ENCODE results near the gene ZC3H8. TPM values are rescaled to one million over a fixed set of nuclear protein-coding genes. Genes with fewer than 3 reads are reported as not detected.

Gene ZC3H8
- polyA plus RNA-seq, 2 of the 4 experiments (the other 2 are of a cell fraction), result 13.2 to 20.2 TPM

DNA sequence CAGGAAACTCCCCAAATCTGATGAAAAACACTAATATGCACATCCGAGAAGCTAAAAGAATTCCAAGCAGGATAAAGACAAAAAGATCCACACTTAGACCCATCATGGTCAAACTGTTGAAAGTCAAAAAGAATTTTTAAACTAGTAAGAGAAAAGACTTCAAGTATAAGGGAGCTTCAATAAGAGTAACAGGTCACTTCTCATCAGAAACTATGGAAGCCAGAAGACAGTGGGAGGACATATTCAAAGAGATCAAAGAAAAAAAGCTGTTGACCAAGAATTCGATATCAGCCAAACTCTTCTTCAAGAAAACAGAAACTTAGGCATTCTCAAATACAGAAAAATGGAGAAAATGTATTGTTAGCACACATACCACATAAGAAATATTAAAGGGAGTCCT, 50.4 kb downstream of the ZC3H8 start:
- ChIA-PET CTCF (no interaction called here), POLR2A (no interaction called here)
- no peak for FAIRE-seq
- WGBS (ENCODE audit: missing lambda C conversion rate), result 3% methylated on average over 2 of the region's 2 CpGs
- TF ChIP-seq SREBF2 (IDR thresholded peaks at IDR 0.05), result no peak
- no peak for TF ChIP-seq JUNB (IDR thresholded peaks at IDR 0.05)
- TF ChIP-seq, protein P1, sequence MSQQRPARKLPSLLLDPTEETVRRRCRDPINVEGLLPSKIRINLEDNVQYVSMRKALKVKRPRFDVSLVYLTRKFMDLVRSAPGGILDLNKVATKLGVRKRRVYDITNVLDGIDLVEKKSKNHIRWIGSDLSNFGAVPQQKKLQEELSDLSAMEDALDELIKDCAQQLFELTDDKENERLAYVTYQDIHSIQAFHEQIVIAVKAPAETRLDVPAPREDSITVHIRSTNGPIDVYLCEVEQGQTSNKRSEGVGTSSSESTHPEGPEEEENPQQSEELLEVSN (IDR thresholded peaks at IDR 0.05; ENCODE audit: borderline replicate concordance, low read depth), result no peak
- TF ChIP-seq ESRRA (IDR thresholded peaks at IDR 0.05; ENCODE audit: borderline replicate concordance, low read length), result no peak
- no peak for TF ChIP-seq ZNF302 (CRISPR knock-in tag; IDR thresholded peaks at IDR 0.05)
- TF ChIP-seq, protein P2, sequence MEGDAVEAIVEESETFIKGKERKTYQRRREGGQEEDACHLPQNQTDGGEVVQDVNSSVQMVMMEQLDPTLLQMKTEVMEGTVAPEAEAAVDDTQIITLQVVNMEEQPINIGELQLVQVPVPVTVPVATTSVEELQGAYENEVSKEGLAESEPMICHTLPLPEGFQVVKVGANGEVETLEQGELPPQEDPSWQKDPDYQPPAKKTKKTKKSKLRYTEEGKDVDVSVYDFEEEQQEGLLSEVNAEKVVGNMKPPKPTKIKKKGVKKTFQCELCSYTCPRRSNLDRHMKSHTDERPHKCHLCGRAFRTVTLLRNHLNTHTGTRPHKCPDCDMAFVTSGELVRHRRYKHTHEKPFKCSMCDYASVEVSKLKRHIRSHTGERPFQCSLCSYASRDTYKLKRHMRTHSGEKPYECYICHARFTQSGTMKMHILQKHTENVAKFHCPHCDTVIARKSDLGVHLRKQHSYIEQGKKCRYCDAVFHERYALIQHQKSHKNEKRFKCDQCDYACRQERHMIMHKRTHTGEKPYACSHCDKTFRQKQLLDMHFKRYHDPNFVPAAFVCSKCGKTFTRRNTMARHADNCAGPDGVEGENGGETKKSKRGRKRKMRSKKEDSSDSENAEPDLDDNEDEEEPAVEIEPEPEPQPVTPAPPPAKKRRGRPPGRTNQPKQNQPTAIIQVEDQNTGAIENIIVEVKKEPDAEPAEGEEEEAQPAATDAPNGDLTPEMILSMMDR (IDR thresholded peaks at IDR 0.05), result no peak
- no peak for TF ChIP-seq CBX2 (IDR thresholded peaks at IDR 0.05; ENCODE audit: borderline replicate concordance, low read depth)
- no peak for TF ChIP-seq HDAC2 (IDR thresholded peaks at IDR 0.05)
- no peak for TF ChIP-seq MYC (IDR thresholded peaks at IDR 0.05; ENCODE audit: borderline replicate concordance, low read length)
- no peak for TF ChIP-seq SMC3 (IDR thresholded peaks at IDR 0.05)
- no peak for TF ChIP-seq ZSCAN20 (CRISPR knock-in tag; IDR thresholded peaks at IDR 0.05)
- Histone ChIP-seq H3K4me3 (no peak overlapping the region), H3K4me2 (no peak overlapping the region), H3K4me1 (no peaks in the 10 kb centered on the region), H3K27ac (no peak overlapping the region), H3K9me3 (peaks cover 27% of the 10 kb centered on the region)
- peak in 1 of 2 experiments; percentile 30 for DNase-seq (ENCODE audit: low read depth in 1 of 2, low spot score in 1 of 2)
- ATAC-seq, result no peak

DNA sequence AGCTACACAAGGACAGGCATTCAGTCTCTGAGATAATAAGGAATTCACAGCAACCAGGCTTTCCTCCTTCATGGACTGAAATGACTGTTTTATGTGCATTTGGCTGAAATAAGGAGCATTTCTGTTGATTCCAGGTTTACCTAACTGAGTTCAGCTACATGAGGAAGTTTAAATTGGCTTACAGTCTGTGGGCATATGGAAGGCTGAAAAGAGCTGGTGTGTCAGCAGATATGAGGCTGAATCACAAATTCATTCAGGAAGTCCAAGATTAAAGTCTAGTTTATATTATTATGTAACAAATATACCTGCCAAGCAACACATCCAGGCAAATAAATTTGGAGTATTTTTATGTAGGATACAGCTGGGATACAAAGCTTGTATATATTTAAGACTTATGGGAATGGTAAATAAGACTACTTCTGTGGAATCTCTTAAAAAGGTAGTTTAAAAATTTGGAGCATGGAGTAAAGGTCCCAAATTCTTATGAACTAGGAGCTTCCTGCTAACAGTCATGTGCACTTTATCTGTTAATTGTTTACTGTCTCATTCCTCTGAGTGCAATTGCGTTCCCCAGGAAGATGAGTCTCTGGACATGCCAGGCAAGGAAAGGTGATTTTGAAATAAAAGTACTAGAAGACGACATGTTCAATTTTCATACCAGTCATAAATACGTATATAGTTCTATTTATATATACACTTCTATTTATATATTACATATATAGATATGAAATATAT, 53.0 kb downstream of the ZC3H8 start:
- DNase-seq (ENCODE audit: low read depth in 1 of 2, low spot score in 1 of 2) (no peak), FAIRE-seq (no peak), ATAC-seq (no peak)
- H3K9me3 ChIP-seq, result peaks cover 28% of the 10 kb centered on the region
- H3K4me3 ChIP-seq, result no peak overlapping the region
- TF ChIP-seq HOXB5 (CRISPR knock-in tag; IDR thresholded peaks at IDR 0.05) (no peak), EP300 (IDR thresholded peaks at IDR 0.05) (no peak)
- TF ChIP-seq, protein P3, sequence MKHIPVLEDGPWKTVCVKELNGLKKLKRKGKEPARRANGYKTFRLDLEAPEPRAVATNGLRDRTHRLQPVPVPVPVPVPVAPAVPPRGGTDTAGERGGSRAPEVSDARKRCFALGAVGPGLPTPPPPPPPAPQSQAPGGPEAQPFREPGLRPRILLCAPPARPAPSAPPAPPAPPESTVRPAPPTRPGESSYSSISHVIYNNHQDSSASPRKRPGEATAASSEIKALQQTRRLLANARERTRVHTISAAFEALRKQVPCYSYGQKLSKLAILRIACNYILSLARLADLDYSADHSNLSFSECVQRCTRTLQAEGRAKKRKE (CRISPR knock-in tag; IDR thresholded peaks at IDR 0.05; ENCODE audit: low read depth), result no peak
- ChIA-PET POLR2A (no interaction called here), CTCF (no interaction called here)
- H3K27ac ChIP-seq, result no peak overlapping the region
- H3K4me1 ChIP-seq, result no peaks in the 10 kb centered on the region
- H3K4me2 ChIP-seq, result no peak overlapping the region
- WGBS (ENCODE audit: missing lambda C conversion rate), result 57% methylated on average over 3 of the region's 3 CpGs

DNA sequence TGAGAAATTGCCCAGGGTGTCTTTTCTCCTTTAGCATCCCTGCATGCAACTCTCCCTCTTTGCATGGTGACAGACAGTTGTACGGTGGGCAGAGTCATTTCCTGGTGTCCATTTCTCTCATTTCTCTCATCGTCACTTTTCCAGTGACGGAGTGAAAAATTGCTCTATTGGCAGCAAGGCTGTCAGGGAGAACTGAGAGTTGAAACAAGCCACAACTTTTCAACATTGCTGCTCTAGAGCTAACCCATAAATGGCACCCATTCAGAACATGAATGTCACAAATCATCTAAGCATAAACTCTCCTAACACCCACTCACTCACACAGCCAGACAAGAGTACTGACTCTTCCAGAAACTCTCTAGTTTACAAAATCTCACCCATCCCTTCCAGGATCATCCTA, 55.7 kb downstream of the ZC3H8 start:
- TF ChIP-seq RNF2 (IDR thresholded peaks at IDR 0.05; ENCODE audit: borderline replicate concordance, low read depth) (no peak), FOSB (CRISPR knock-in tag; IDR thresholded peaks at IDR 0.05) (no peak), HDAC2 (IDR thresholded peaks at IDR 0.05) (no peak), NR3C1 (IDR thresholded peaks at IDR 0.05) (no peak), ZC3H11A (IDR thresholded peaks at IDR 0.05) (no peak), TP53 (CRISPR knock-in tag; IDR thresholded peaks at IDR 0.05) (no peak), FOSL2 (IDR thresholded peaks at IDR 0.05) (no peak), FOSL2 (CRISPR knock-in tag; IDR thresholded peaks at IDR 0.05) (no peak), CBX2 (IDR thresholded peaks at IDR 0.05; ENCODE audit: borderline replicate concordance, low read depth) (no peak)
- TF ChIP-seq, protein P4, sequence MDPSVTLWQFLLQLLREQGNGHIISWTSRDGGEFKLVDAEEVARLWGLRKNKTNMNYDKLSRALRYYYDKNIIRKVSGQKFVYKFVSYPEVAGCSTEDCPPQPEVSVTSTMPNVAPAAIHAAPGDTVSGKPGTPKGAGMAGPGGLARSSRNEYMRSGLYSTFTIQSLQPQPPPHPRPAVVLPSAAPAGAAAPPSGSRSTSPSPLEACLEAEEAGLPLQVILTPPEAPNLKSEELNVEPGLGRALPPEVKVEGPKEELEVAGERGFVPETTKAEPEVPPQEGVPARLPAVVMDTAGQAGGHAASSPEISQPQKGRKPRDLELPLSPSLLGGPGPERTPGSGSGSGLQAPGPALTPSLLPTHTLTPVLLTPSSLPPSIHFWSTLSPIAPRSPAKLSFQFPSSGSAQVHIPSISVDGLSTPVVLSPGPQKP (IDR thresholded peaks at IDR 0.05; ENCODE audit: low read depth, low read length), result no peak
- TF ChIP-seq, protein P5, sequence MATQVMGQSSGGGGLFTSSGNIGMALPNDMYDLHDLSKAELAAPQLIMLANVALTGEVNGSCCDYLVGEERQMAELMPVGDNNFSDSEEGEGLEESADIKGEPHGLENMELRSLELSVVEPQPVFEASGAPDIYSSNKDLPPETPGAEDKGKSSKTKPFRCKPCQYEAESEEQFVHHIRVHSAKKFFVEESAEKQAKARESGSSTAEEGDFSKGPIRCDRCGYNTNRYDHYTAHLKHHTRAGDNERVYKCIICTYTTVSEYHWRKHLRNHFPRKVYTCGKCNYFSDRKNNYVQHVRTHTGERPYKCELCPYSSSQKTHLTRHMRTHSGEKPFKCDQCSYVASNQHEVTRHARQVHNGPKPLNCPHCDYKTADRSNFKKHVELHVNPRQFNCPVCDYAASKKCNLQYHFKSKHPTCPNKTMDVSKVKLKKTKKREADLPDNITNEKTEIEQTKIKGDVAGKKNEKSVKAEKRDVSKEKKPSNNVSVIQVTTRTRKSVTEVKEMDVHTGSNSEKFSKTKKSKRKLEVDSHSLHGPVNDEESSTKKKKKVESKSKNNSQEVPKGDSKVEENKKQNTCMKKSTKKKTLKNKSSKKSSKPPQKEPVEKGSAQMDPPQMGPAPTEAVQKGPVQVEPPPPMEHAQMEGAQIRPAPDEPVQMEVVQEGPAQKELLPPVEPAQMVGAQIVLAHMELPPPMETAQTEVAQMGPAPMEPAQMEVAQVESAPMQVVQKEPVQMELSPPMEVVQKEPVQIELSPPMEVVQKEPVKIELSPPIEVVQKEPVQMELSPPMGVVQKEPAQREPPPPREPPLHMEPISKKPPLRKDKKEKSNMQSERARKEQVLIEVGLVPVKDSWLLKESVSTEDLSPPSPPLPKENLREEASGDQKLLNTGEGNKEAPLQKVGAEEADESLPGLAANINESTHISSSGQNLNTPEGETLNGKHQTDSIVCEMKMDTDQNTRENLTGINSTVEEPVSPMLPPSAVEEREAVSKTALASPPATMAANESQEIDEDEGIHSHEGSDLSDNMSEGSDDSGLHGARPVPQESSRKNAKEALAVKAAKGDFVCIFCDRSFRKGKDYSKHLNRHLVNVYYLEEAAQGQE (IDR thresholded peaks at IDR 0.05), result no peak
- TF ChIP-seq, protein P6, sequence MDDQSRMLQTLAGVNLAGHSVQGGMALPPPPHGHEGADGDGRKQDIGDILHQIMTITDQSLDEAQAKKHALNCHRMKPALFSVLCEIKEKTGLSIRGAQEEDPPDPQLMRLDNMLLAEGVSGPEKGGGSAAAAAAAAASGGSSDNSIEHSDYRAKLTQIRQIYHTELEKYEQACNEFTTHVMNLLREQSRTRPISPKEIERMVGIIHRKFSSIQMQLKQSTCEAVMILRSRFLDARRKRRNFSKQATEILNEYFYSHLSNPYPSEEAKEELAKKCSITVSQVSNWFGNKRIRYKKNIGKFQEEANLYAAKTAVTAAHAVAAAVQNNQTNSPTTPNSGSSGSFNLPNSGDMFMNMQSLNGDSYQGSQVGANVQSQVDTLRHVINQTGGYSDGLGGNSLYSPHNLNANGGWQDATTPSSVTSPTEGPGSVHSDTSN (IDR thresholded peaks at IDR 0.05), result no peak
- DNase-seq (ENCODE audit: low read depth in 1 of 2, low spot score in 1 of 2) (no peak), ATAC-seq (no peak), FAIRE-seq (no peak)
- Histone ChIP-seq H3K4me1 (no peaks in the 10 kb centered on the region), H3K9me3 (peaks cover 16% of the 10 kb centered on the region), H3K27ac (no peak overlapping the region), H3K4me3 (no peak overlapping the region), H3K4me2 (no peak overlapping the region)
- ChIA-PET CTCF (interaction anchor here (1.2 to 1.5 kb wide), 2 partner anchors 10 to 60 kb away, joined by 3 read pairs; no protein-coding TSS in a partner anchor), POLR2A (no interaction called here)
- 65% methylated on average over 3 of the region's 3 CpGs for WGBS (ENCODE audit: missing lambda C conversion rate)

Measured in A549 (cell line).